ENCODE data around the gene NXF1.

- no peak for TF ChIP-seq EZH2 (IDR thresholded peaks at IDR 0.05; ENCODE audit: borderline replicate concordance)
- TF ChIP-seq CTCF (IDR thresholded peaks at IDR 0.05; ENCODE audit: poor library complexity), result no peak
Observed at GRCh38 chr11:62823677-62824076, 18.4 kb upstream of the NXF1 start.
